Measurements from ENCODE around the gene KCNJ11. TPM values are rescaled to one million over a fixed set of nuclear protein-coding genes. Genes with fewer than 3 reads are reported as not detected.

The KCNJ11 gene
- total and polyA plus RNA-seq, 10 of the 15 experiments (the other 5 are each of a cell fraction or from before 2014, with no cell fraction given): 0.06 to 0.56 (median 0.21) TPM; not detected in 6

DNA sequence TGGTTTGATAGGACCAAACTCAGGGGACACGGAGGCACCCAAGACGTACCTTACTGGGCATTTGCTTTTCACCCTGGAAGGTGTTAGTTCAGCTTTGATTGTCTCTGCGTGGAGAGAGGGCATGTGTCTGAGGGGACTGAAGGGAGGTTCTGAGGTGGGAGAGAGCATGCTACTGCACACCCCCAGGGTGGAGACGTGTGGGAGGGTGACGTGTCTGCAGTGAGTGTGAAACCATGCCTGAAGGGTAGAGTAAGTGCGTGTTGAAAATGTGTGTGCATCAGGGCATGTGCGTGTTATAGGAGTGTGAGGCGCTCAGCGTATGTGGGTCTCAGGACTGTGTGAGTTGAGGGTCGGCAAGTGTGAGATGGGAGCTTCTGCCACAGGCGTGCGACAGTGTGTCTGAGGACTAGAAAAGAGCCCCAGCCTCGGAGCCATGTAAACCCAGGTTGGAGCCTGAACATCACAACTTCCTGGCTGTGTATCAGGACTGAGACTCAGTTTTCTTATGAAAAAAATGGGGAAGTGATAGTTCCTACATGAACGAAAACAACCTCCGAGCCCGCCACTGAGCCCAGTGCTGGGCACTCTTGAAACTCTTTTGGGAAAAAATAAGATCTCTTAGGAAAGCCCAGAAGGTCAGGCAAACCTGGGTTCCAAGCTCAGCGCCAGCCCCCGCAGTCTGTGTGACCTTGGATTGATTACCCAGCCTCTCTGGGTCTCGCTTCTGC is 11.8 kb upstream of the KCNJ11 start:
- no TSS peak for BruUV-seq (replicated peaks)
- FAIRE-seq: peak; percentile 64
- ATAC-seq: peak; percentile 68
- peak; percentile 86 for TF ChIP-seq SPI1 (IDR thresholded peaks at IDR 0.05; ENCODE audit: borderline replicate concordance, insufficient read depth, low read depth, low read length)
- TF ChIP-seq RCOR1 (conservative IDR thresholded peaks at IDR 0.05; ENCODE audit: low read depth, low read length): no peak
- no peak for TF ChIP-seq CUX1 (IDR thresholded peaks at IDR 0.05; ENCODE audit: insufficient replicate concordance, low read depth, low read length)
- TF ChIP-seq MTA3 (IDR thresholded peaks at IDR 0.05; ENCODE audit: borderline replicate concordance, low read length): no peak
- TF ChIP-seq HDGF (IDR thresholded peaks at IDR 0.05): peak; percentile 36; the same call in 1 of the 2 replicates
- TF ChIP-seq NFXL1 (IDR thresholded peaks at IDR 0.05; ENCODE audit: borderline replicate concordance): no peak
- TF ChIP-seq SMARCA5 (IDR thresholded peaks at IDR 0.05): no peak
- no peak for TF ChIP-seq RAD21 (IDR thresholded peaks at IDR 0.05; ENCODE audit: insufficient read depth, low read depth, low read length)
- no peak for TF ChIP-seq YBX1 (IDR thresholded peaks at IDR 0.05)
- no peak for TF ChIP-seq ZBED1 (IDR thresholded peaks at IDR 0.05; ENCODE audit: borderline replicate concordance)
- TF ChIP-seq ZBTB40 (IDR thresholded peaks at IDR 0.05; ENCODE audit: borderline replicate concordance): no peak
- TF ChIP-seq LARP7 (IDR thresholded peaks at IDR 0.05): no peak
- TF ChIP-seq ELK1 (IDR thresholded peaks at IDR 0.05; ENCODE audit: low read depth, low read length): no peak
- no peak for TF ChIP-seq IKZF2 (IDR thresholded peaks at IDR 0.05)
- no peak for TF ChIP-seq PAX8 (IDR thresholded peaks at IDR 0.05)

More for the DNA sequence above, 11.8 kb upstream of the KCNJ11 start:
- DNase-seq (ENCODE audit: low read depth, low spot score): no peak
- Histone ChIP-seq H3K27ac (ENCODE audit: control insufficient read depth, insufficient read depth) (no peak overlapping the region), H2AFZ (ENCODE audit: control insufficient read depth, low read depth, low read length) (peak overlapping the region; percentile 28; the same call in 1 of the 2 replicates), H3K4me2 (ENCODE audit: control insufficient read depth, insufficient read depth) (peak overlapping the region; percentile 1), H3K9ac (ENCODE audit: control insufficient read depth, insufficient read depth, low read length) (no peak overlapping the region), H3K9me3 (replicated peaks; ENCODE audit: control insufficient read depth, insufficient read depth, low read length) (no peaks in the 10 kb centered on the region), H3K79me2 (ENCODE audit: control insufficient read depth, insufficient read depth, low read length) (no peaks in the 10 kb centered on the region), H3K4me1 (ENCODE audit: control insufficient read depth, insufficient read depth, low read length) (peaks cover 9% of the 10 kb centered on the region), H3K4me3 (peak overlapping the region; percentile 13; the same call in 1 of the 2 replicates), H3K27me3 (replicated peaks in 1 of 2; ENCODE audit: control insufficient read depth in 2 of 2, insufficient read depth in 2 of 2, low read length in 1 of 2) (no peaks in the 10 kb centered on the region), H3K36me3 (ENCODE audit: control insufficient read depth in 2 of 2, insufficient read depth in 2 of 2, low read length in 1 of 2) (no peaks in the 10 kb centered on the region), H4K20me1 (ENCODE audit: control insufficient read depth, insufficient read depth) (no peaks in the 10 kb centered on the region)
- intact Hi-C loops (cut with micrococcal nuclease; ENCODE audit: unreplicated experiment): no loop called here
- CTCF ChIA-PET: interaction anchor here (2.0 kb wide), 1 partner anchor 14 kb away, joined by 4 read pairs; no protein-coding TSS in a partner anchor
- in situ Hi-C loops (cut with MboI): no loop called here
- SMC1A ChIA-PET (ENCODE audit: uncharacterized antibody, unreplicated experiment): no interaction called here
- POLR2A ChIA-PET: no interaction called here
- RAD21 ChIA-PET (ENCODE audit: unreplicated experiment): no interaction called here
- 27% methylated on average over 19 of the region's 19 CpGs for WGBS (ENCODE audit: insufficient coverage, insufficient replicate concordance, low lambda C conversion rate, missing lambda C conversion rate)
